Fibroblast of lung (primary cell): ENCODE measurements around the gene NCF4.

Experiments
- CTCF ChIP-seq, 2 donors: IDR thresholded peaks in 1 of 2; conservative IDR thresholded peaks in 1 of 2; 1 replicate in 1 of 2; 2 replicates in 1 of 2; pipeline ENCODE4 v1.5.1; 2011 to 2012; ENCODE audit warnings: low read length in 2 of 2, control low read depth in 1 of 2, inconsistent platforms in 1 of 2, low read depth in 1 of 2, mild to moderate bottlenecking in 1 of 2
- EZH2 ChIP-seq: IDR thresholded peaks from 2 replicates; pipeline ENCODE4 v1.5.1; 2012; ENCODE audit warnings: low read length, control low read depth, mild to moderate bottlenecking; ENCODE audit errors: missing control alignments

- no peak for TF ChIP-seq EZH2
- no peak for TF ChIP-seq CTCF (conservative IDR thresholded peaks at IDR 0.05 in 1 of 2, IDR thresholded peaks at IDR 0.05 in 1 of 2; ENCODE audit: low read depth in 1 of 2, low read length in 2 of 2)
These were observed 31.3 kb upstream of the NCF4 start for GRCh38 chr22:36829370-36830002.
